PFSK-1 (cell line): ENCODE data around the gene SORL1.
A peak's percentile ranks its signal among the peaks of the same experiment; 100 is the strongest.

Experiments used
- POLR2AphosphoS5 ChIP-seq: IDR thresholded peaks from 2 replicates; pipeline ENCODE4 v1.6.1; 2012; ENCODE audit warnings: low read depth, mild to moderate bottlenecking, control low read depth, low read length, moderate library complexity
- REST ChIP-seq, 2 experiments: IDR thresholded peaks; 2 replicates each; pipeline versions ENCODE4 v1.6.1 to v1.8.0; 2011 to 2012; ENCODE audit warnings: low read depth in 2 of 2, low read length in 2 of 2, control low read depth in 1 of 2, inconsistent platforms in 1 of 2, mild to moderate bottlenecking in 1 of 2, moderate library complexity in 1 of 2; ENCODE audit not compliant: insufficient read depth in 1 of 2
- SIN3A ChIP-seq: IDR thresholded peaks from 2 replicates; pipeline ENCODE4 v1.6.1; 2012; ENCODE audit warnings: mild to moderate bottlenecking, low read length, moderate library complexity, borderline replicate concordance; ENCODE audit not compliant: insufficient read depth
- TAF1 ChIP-seq: IDR thresholded peaks from 2 replicates; pipeline ENCODE4 v1.6.1; 2012; ENCODE audit warnings: low read length, control low read depth, borderline replicate concordance; ENCODE audit not compliant: insufficient read depth

- TF ChIP-seq POLR2AphosphoS5: no peak
- no peak for TF ChIP-seq SIN3A
- TF ChIP-seq REST (IDR thresholded peaks at IDR 0.05; ENCODE audit: insufficient read depth in 1 of 2, low read depth in 2 of 2, low read length in 2 of 2): no peak
- 0 out of 2 replicates have a peak, but pooled peaks have one; percentile 34 for TF ChIP-seq TAF1
Observed at GRCh38 chr11:121656328-121657090, 204.4 kb downstream of the SORL1 start.
